ENCODE data around the gene MAD1L1.
"Not testable (repeated sequence)": the region's sequence is repeated elsewhere in the genome, so short reads cannot be mapped to it uniquely, and the experiment has no call there.

MAD1L1 gene

DNA sequence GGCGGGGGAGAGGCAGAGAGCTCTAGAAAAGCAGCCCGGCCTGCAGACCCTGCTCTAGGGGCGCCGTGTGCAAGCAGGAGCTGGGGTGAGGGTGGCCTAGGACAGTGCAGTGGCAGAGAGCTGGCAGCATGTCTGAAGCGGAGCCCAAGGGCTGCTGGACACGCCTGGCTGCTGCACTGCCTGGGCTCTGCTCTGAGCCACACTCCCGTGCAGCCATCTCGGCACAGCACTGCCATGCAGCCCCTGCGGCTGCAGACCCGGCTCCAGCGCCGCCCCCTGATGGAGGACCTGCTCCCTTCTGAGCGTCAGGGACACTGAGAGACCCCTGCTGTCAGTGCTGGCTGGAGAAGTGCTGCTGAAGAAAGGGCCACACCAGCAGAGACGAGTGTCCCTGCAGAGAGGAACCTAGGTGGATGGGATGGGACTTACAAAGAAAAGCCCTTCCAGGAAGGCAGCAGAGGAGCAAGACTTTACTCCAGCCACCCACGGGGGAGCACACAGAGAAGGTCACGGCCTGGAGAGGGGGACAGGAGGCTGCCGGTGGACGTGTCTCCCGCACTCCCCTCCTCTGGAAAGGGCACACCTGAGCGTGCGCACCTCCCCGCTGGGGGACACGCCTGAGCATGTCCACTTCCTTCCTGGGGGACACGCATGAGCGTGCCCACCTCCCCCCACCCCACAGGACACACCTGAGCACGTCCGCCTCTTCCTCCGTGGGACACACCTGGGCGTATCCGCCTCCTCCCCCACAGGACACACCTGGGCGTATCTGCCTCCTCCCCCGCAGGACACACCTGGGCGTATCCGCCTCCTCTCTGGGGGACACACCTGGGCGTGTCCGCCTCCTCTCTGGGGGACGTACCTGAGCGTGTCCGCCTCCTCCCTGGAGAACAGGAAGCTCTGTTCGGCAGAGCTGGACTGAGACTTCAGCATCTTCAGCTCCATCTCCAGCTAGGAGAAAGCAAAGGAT, 252.9 kb downstream of the MAD1L1 start:
- Histone ChIP-seq H3K27me3 (no peaks in the 10 kb centered on the region), H3K4me1 (no peaks in the 10 kb centered on the region), H3K9me3 (no peaks in the 10 kb centered on the region; the same call in 1 of the 2 replicates), H3K36me3 (peaks cover 17% of the 10 kb centered on the region), H3K4me3 (ENCODE audit: low read depth, low read length) (no peak overlapping the region)
- no peak for TF ChIP-seq CTCF (IDR thresholded peaks at IDR 0.05; ENCODE audit: low read depth, low read length)
- peak; percentile 17 for DNase-seq

DNA sequence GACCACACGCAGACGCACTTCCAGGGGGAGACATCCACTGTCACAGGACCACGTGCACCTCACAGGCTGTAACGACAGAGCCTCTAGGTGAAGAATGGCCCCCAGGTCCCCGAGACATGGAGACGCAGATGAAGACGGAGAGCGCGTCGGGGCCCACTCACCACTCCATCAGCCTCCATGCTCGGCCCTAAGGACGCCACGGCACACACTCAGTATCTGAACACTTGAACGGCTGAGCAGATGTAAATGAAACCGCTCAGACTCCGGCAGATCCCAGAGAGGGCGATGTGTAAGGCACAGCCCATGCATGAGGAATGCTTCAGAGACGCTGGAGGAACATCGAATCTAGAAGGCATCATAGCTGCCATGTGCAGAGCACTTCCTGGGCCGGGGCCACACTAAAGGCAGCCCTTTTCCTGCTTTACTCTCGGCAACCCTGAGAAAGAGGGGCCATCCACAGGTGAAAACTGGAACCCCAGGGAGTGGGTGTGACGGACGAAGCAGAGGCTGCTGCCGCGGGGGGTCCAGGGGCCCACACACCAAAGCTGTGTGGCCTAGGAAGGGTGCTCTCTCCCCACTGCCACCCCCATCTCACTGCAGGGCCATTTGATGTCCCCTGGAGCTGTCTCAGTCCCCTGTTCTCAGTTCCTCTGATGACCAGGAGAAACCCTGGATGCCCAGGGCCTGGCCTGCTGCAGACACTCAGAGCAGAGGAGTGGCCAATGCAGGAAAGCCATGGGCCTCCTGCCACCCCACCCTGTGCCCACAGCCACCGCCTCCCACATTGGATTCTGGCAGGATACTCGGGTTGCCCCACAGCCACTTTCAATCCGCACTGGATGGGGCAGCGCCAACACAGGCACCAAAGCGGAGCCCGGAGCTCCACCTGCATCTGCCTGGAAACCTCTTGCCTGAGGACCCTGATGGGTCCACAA, 253.8 kb downstream of the MAD1L1 start:
- no peaks in the 10 kb centered on the region for H3K27me3 ChIP-seq
- H3K9me3 ChIP-seq, result no peaks in the 10 kb centered on the region; the same call in 1 of the 2 replicates
- TF ChIP-seq CTCF (IDR thresholded peaks at IDR 0.05; ENCODE audit: low read depth, low read length), result no peak
- DNase-seq, result peak; percentile 2
- no peaks in the 10 kb centered on the region for H3K4me1 ChIP-seq
- peaks cover 17% of the 10 kb centered on the region for H3K36me3 ChIP-seq
- no peak overlapping the region for H3K4me3 ChIP-seq (ENCODE audit: low read depth, low read length)

DNA sequence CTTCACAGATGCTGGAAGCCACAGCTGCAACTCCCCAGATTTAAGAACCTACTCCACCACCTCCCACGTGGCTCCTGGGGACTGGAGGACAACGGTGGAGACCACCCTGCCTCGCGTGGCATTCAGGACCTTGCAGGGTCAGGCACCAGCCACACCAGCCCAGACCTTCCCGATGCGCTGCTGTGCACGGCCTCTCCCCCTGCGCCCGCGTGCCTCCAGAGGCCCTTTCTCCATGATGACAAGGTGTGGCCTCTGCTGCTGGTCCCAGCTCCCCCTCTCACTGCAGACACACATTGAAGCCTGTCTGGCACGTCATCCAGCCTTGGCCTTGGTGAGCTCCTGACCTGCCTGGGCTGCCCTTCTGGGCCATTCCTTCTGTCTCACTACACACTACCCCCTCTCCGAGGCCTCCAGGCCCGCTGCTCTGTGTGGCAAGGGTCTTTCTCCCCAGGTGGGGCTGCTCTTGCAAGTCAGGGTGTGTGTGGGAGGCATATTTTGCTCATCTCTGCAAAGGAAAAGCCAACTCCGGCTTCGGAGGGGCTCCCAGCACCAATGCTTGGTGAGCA, 254.8 kb downstream of the MAD1L1 start:
- no peaks in the 10 kb centered on the region for H3K27me3 ChIP-seq
- DNase-seq, result peak; percentile 5
- H3K36me3 ChIP-seq, result peaks cover 17% of the 10 kb centered on the region
- no peaks in the 10 kb centered on the region; the same call in 1 of the 2 replicates for H3K9me3 ChIP-seq
- H3K4me3 ChIP-seq (ENCODE audit: low read depth, low read length), result no peak overlapping the region
- TF ChIP-seq CTCF (IDR thresholded peaks at IDR 0.05; ENCODE audit: low read depth, low read length), result no peak
- no peaks in the 10 kb centered on the region for H3K4me1 ChIP-seq

- DNase-seq, result peak; percentile 5
- H3K4me1 ChIP-seq, result no peaks in the 10 kb centered on the region
- no peak overlapping the region for H3K4me3 ChIP-seq (ENCODE audit: low read depth, low read length)
- H3K36me3 ChIP-seq, result peaks cover 17% of the 10 kb centered on the region
- no peak for TF ChIP-seq CTCF (IDR thresholded peaks at IDR 0.05; ENCODE audit: low read depth, low read length)
- H3K27me3 ChIP-seq, result no peaks in the 10 kb centered on the region
- H3K9me3 ChIP-seq, result no peaks in the 10 kb centered on the region; the same call in 1 of the 2 replicates
Measured at GRCh38 chr7:1977059-1977875, 255.5 kb downstream of the MAD1L1 start.

DNA sequence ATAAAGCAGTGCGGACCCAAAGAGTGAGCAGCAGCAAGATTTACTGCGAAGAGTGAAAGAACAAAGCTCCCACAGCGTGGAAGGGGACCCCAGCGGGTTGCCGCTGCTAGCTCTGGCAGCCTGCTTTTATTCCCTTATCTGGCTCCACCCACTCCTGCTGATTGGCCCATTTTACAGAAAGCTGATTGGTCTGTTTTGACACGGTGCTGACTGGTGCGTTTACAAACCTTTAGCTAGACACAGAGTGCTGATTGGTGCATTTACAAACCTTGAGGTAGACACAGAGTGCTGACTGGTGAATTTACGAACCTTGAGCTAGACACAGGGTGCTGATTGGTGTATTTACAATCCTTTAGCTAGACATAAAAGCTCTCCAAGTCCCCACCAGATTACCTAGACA, 256.2 kb downstream of the MAD1L1 start:
- H3K4me3 ChIP-seq (ENCODE audit: low read depth, low read length); H3K4me1 ChIP-seq; H3K9me3 ChIP-seq; H3K27me3 ChIP-seq: not testable (repeated sequence)
- DNase-seq, result peak; percentile 8
- peaks cover 17% of the 10 kb centered on the region for H3K36me3 ChIP-seq

All from BE2C (cell line).